HG02678 (cell line): ENCODE data around the gene THYN1.
"Not testable (repeated sequence)": the region's sequence is repeated elsewhere in the genome, so short reads cannot be mapped to it uniquely, and the experiment has no call there.

Experiments
- ATAC-seq: cut with Tn5 transposase; IDR thresholded peaks from one replicate; pipeline ENCODE4 v1.9.1; 2021; ENCODE audit warnings: mild to moderate bottlenecking, moderate library complexity; ENCODE audit not compliant: unreplicated experiment

Gene THYN1

GRCh38 chr11:134253188-134253993, at the start of gene THYN1, which contains the start of gene ACAD8:
TSS of gene THYN1 (minus strand) at chr11:134253352. CDS start at chr11:134252882, 470 bp downstream.
TSS of gene ACAD8 (plus strand) at chr11:134253568. CDS start at chr11:134253601, 33 bp downstream.
- ATAC-seq = peak; percentile 99

GRCh38 chr11:134294664-134295063, 41.5 kb upstream of the THYN1 start:
- ATAC-seq = no peak

- no peak for ATAC-seq
These were observed 40.3 kb upstream of the THYN1 start for GRCh38 chr11:134293119-134294113.

GRCh38 chr11:134292661-134293060, 39.5 kb upstream of the THYN1 start:
- no peak for ATAC-seq

GRCh38 chr11:134291196-134291595, 38.0 kb upstream of the THYN1 start:
- ATAC-seq = no peak

DNA sequence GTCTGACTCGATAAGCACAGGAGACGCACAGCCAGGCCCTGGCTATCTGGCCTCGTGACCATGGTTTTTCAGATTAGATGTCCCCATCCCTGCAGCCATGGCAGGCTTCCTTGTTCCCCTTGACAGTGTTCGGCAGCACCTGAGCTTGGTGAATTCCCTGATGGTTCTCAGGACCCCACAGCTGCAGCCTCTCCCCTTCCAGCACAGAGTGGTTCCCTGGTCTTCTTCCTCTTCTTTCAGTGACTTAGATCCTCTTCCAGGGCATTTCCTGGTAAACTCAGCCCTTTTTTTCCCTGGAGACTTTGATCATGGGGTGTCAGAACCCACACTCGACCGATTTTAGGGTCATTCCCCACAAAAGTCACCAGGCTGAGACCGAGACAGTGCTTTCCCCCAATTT, 37.5 kb upstream of the THYN1 start:
- no peak for ATAC-seq

- no peak for ATAC-seq
These were observed 36.6 kb upstream of the THYN1 start for GRCh38 chr11:134289789-134290188.

- no peak for ATAC-seq
These were observed 36.0 kb upstream of the THYN1 start for GRCh38 chr11:134289167-134289566.

DNA sequence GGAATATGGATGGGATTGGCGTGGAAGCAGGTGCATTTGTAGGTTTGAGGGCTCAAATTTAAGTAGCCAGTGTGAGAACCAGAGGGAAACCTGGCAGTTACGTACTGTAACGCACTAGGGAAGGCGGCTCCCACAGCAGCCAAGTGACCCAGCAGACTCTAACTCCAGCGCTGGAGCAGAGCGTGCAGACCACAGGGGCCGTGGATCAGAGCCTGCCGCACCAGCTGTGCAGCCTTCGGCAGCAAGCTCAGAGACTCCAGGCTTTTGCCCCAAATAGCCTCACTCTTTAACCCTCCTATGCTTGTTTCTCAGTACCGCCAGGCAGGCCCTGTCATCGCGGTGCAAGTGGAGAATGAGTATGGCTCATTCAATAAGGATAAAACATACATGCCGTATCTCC, 35.3 kb upstream of the THYN1 start:
- no peak for ATAC-seq

- no peak for ATAC-seq
These were observed 34.4 kb upstream of the THYN1 start for GRCh38 chr11:134287561-134287960.

GRCh38 chr11:134284349-134284748, 31.2 kb upstream of the THYN1 start:
- ATAC-seq = not testable (repeated sequence)

DNA sequence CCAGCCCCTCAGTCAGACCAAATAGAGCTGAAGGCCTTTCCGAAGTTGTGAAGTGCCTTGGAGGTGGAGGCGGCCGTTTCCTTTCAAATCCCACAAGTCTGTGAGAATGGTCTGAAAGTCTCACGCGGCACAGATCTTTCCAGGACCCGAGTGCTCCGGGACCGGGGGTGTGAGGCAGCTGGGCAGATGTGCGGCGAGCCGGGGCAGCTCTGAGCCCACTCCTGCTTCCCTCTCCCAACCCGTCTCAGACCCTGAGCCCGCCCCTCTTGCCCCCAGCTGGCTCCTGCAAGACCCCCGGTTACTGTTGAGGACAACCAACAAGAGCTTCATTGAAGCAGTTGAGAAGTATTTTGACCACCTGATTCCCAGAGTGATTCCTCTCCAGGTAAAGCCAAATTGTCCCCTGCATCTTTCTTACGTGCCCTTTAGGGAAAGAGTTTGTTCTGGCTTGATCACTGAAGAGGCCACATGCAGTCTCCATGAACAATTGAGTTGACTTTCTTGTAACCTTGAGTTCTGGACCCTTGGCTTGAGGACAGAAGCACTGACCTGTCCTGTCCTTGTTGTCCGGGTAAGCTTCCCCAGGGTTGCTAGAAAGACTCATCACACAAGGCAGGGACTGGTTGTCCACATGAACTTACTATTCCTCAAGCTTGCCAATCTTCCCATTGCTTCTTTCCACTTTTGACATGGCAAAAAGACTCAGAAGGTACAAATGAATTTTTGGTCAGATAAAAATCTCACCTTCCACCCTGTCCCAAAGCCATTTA, 30.5 kb upstream of the THYN1 start:
- no peak for ATAC-seq

- ATAC-seq = no peak
These were observed 29.2 kb upstream of the THYN1 start for GRCh38 chr11:134282121-134283045.

DNA sequence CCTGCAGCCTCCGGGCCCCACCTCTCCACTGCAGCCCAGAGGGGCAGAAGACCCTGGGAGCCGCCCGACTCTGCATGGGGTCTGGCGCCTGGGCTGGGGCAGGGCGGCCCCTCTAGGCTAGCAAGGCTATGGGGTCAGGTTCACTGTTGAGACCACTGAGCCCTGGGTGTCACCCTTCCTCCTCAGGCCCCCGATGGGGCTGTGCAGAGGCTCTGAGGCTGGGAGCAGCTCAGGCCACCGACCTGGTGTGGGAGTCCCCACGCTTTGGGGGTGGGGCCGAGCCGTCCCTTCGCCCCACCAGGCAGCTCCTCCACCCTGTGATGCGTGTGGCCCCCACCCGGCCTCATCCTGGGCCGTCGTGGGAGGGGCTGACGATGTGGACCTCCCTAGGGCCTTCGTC, 28.5 kb upstream of the THYN1 start:
- ATAC-seq = not testable (repeated sequence)

DNA sequence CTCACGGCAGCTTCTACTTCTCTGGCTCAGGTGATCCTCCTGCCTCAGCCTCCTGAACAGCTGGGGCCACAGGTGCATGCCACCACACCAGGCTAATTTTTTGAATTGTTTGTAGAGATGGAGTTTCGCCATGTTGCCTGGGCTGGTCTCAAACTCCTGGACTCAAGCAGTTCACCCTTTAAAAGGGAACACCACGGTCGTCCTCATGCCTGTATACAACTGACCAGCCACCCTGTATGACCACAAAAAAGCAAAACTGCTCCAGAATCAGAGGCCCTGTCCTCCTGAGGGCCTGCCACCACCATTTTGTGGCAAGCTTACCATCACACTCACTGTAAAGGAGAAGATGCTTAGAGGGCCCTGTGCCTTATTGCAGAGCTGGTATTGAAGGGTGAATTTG, 25.2 kb upstream of the THYN1 start:
- no peak for ATAC-seq

- no peak for ATAC-seq
These were observed 24.2 kb upstream of the THYN1 start for GRCh38 chr11:134277183-134278001.

- ATAC-seq = peak; percentile 6
These were observed 23.4 kb upstream of the THYN1 start for GRCh38 chr11:134276396-134277182.
